ENCODE results near the gene ZBTB32. TPM values are rescaled to one million over a fixed set of nuclear protein-coding genes. Genes with fewer than 3 reads are reported as not detected.
A peak's percentile ranks its signal among the peaks of the same experiment; 100 is the strongest.

Gene ZBTB32
- total RNA-seq, 4 donors from 2014 or later = 0.38 TPM; not detected in 3

DNA sequence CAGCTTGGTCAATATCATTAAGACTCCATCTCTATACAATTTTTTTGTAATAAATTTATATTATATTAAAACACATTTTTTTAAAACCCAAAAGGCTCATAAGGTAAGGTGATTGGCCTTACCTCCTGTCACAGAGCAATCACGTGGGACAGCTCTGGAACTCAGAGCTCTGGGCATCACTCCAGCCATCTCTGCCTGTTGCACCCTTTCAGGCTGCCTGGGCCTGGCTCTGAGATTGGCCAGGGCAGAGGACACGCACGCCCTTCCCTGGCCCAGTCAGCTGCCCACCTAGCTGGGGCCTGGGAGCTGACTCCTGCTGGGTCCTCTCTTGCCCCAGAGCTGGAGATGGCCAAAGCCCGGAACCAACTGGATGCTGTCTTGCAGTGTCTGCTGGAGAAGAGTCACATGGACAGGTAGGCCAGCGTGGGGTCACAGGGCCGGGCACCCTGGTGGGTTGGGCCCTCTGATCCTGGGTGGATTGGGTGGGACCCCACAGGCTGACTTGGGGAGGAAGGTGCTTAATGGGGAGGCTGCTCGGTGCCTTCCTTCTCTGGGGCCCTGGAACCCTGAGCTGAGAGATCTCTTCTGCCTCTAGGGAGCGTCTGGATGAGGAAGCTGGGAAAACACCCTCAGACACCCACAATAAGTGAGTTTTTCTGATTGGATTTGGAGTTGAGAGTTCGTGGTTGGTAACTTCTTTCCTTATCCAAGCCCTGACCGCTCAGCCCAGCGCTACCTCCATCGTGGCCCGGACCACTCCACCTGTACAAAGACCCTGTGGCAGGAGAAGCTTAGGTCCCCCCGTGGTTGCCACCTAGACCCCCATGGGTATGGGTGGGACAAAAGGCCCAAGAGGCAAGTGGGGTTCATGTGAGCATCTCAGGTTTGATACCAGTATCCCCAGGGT lies 47.7 kb downstream of the ZBTB32 start:
- peaks cover 8 to 36% (median 21%) of the 10 kb centered on the region in 3 donors for H3K36me3 ChIP-seq
- TF ChIP-seq CTCF (IDR thresholded peaks at IDR 0.05) (no peak), POLR2A (IDR thresholded peaks at IDR 0.05) (no peak)
- H3K27ac ChIP-seq = no peak overlapping the region
- intact Hi-C loops (cut with DNase I) = no loop called here
- no peaks in the 10 kb centered on the region for H3K27me3 ChIP-seq
- H3K9me3 ChIP-seq = no peaks in the 10 kb centered on the region
- 86 to 90% methylated on average over 8 to 9 of the region's 14 CpGs for WGBS, 2 donors
- H3K4me1 ChIP-seq = peaks cover 34 to 57% (median 40%) of the 10 kb centered on the region in 3 donors
- no peak for DNase-seq
- no peak overlapping the region for H3K4me3 ChIP-seq

GRCh38 chr19:35752746-35753350 lies 48.5 kb downstream of the ZBTB32 start:
- H3K27me3 ChIP-seq = no peaks in the 10 kb centered on the region
- peaks cover 34 to 56% (median 43%) of the 10 kb centered on the region in 3 donors for H3K4me1 ChIP-seq
- H3K36me3 ChIP-seq = peaks cover 8 to 36% (median 21%) of the 10 kb centered on the region in 3 donors
- WGBS, 2 donors = 92 to 93% methylated on average over 7 to 12 of the region's 20 CpGs
- no peak for DNase-seq
- H3K27ac ChIP-seq = no peak overlapping the region
- H3K9me3 ChIP-seq = no peaks in the 10 kb centered on the region
- intact Hi-C loops (cut with DNase I) = no loop called here
- H3K4me3 ChIP-seq = no peak overlapping the region
- TF ChIP-seq POLR2A (IDR thresholded peaks at IDR 0.05) = no peak
- TF ChIP-seq CTCF (IDR thresholded peaks at IDR 0.05) = no peak

GRCh38 chr19:35753634-35754369 lies 49.4 kb downstream of the ZBTB32 start:
- Histone ChIP-seq H3K27me3 (no peaks in the 10 kb centered on the region), H3K36me3 (peaks cover 8 to 36% (median 21%) of the 10 kb centered on the region in 3 donors), H3K27ac (peak overlapping the region in 3 of 4 donors; percentile 93 to 98 (median 98)), H3K4me1 (peaks cover 37 to 57% (median 43%) of the 10 kb centered on the region in 3 donors), H3K4me3 (no peak overlapping the region), H3K9me3 (no peaks in the 10 kb centered on the region)
- 95 to 100% methylated on average over 6 to 10 of the region's 20 CpGs for WGBS, 2 donors
- no peak for TF ChIP-seq POLR2A (IDR thresholded peaks at IDR 0.05)
- DNase-seq = no peak
- intact Hi-C loops (cut with DNase I) = no loop called here

DNA sequence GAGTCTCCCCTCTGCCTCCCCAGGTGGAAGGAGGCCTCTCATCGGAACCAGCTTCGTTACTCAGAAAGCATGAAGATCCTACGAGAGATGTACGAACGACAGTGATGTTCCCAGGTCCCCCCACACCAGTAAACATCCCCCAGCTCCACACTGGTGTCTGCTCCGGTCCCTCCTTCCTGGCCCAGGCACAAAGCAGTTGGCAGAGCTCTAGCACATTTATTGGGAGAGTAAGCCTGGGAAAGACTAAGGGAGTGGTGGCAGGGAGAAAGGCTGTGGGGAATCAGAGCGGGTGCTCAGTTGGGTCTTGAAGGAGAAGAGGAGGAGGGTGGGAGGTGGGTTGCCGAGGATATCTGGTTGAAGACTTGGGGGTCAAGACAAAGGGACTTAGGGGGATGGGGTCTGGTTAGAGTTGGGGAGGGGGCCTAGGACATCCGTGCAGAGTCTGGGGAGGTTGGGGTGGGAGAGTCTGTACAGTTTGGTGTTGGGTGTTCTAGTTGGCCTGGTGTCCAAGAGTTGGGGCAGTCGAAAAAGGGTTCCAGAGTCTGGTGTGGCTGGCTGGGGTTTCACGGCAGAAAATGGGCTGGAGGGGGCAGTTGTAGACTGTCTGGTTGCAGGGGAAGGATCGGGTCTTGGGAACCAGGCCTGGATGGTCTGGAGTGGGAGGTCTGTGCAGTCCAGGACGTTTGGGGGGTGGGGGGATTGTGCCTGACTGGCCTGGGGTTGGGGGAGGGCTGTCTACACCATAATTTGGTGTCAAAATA lies 50.2 kb downstream of the ZBTB32 start:
- 76 to 91% methylated on average over 10 to 13 of the region's 13 CpGs for WGBS, 2 donors
- Histone ChIP-seq H3K27me3 (no peaks in the 10 kb centered on the region), H3K36me3 (peaks cover 8 to 36% (median 21%) of the 10 kb centered on the region in 3 donors), H3K27ac (peak overlapping the region; percentile 93 to 98 (median 96)), H3K4me3 (peak overlapping the region in 2 of 4 donors; percentile 69 to 88), H3K4me1 (peaks cover 37 to 57% (median 40%) of the 10 kb centered on the region in 3 donors), H3K9me3 (no peaks in the 10 kb centered on the region)
- intact Hi-C loops (cut with DNase I) = no loop called here
- TF ChIP-seq CTCF (IDR thresholded peaks at IDR 0.05) = no peak
- no peak for TF ChIP-seq POLR2A (IDR thresholded peaks at IDR 0.05)
- DNase-seq = no peak

- 32 to 61% methylated on average over 12 to 17 of the region's 17 CpGs for WGBS, 2 donors
- peaks cover 8 to 37% (median 21%) of the 10 kb centered on the region in 3 donors for H3K36me3 ChIP-seq
- peak overlapping the region; percentile 93 to 98 (median 96) for H3K27ac ChIP-seq
- DNase-seq = no peak
- peaks cover 34 to 55% (median 37%) of the 10 kb centered on the region in 3 donors for H3K4me1 ChIP-seq
- peak overlapping the region; percentile 27 to 94 (median 78) for H3K4me3 ChIP-seq
- no peaks in the 10 kb centered on the region for H3K27me3 ChIP-seq
- no peak for TF ChIP-seq POLR2A (IDR thresholded peaks at IDR 0.05)
- no peak for TF ChIP-seq CTCF (IDR thresholded peaks at IDR 0.05)
- intact Hi-C loops (cut with DNase I) = no loop called here
- no peaks in the 10 kb centered on the region for H3K9me3 ChIP-seq
Observed at GRCh38 chr19:35755131-35755549, 50.8 kb downstream of the ZBTB32 start.
